Stomach (tissue), 9 donors: ENCODE results near the gene NPHP4. TPM values are rescaled to one million over a fixed set of nuclear protein-coding genes. Genes with fewer than 3 reads are reported as not detected.

Experiments
- DNase-seq, 2 donors: peaks; one replicate each; pipeline versions ENCODE4 v3.0.0 to v3.0.0-alpha.2; 2013 to 2019
- H3K27ac ChIP-seq, 5 donors: fragments of 200-600 bp in 4 of 5; sonication (generic) in 4 of 5; one replicate each; pipeline ENCODE4 v1.5.1; 2013 to 2019; ENCODE audit warnings: mild to moderate bottlenecking in 1 of 5, moderate library complexity in 1 of 5
- H3K27me3 ChIP-seq, 3 donors: fragments of 200-600 bp; sonication (generic); one replicate each; pipeline ENCODE4 v1.5.1; 2017 to 2019; ENCODE audit warnings: mixed run types in 1 of 3
- H3K36me3 ChIP-seq, 4 donors: fragments of 200-600 bp; sonication (generic); 1 replicate in 3 of 4; 2 replicates in 1 of 4; pipeline ENCODE4 v1.5.1; 2016 to 2019
- H3K4me1 ChIP-seq, 4 donors: fragments of 200-600 bp; sonication (generic); one replicate each; pipeline ENCODE4 v1.5.1; 2016 to 2019
- H3K4me3 ChIP-seq, 4 donors: fragments of 200-600 bp; sonication (generic) in 3 of 4; one replicate each; pipeline ENCODE4 v1.5.1; 2016 to 2019; ENCODE audit warnings: mild to moderate bottlenecking in 1 of 4
- H3K9me3 ChIP-seq, 4 donors: fragments of 200-600 bp; sonication (generic); one replicate each; pipeline ENCODE4 v1.5.1; 2016 to 2019
- CTCF ChIP-seq, 7 experiments: fragments of 450-650 bp in 4 of 7; fragments of 200-600 bp in 3 of 7; sonication (generic) in 3 of 7; IDR thresholded peaks; one replicate each; pipeline ENCODE4 v1.5.1; 2016 to 2019; ENCODE audit warnings: antibody characterized with exemption in 7 of 7, control low read depth in 2 of 7, mild to moderate bottlenecking in 1 of 7
- EP300 ChIP-seq: sonication (generic); formaldehyde crosslinking; IDR thresholded peaks from one replicate; pipeline ENCODE4 v1.6.1; 2017; ENCODE audit warnings: antibody characterized with exemption
- POLR2A ChIP-seq, 4 donors: fragments of 450-650 bp; IDR thresholded peaks; one replicate each; pipeline ENCODE4 v1.6.1; 2016; ENCODE audit warnings: antibody characterized with exemption in 4 of 4, control low read depth in 2 of 4, mild to moderate bottlenecking in 1 of 4, moderate library complexity in 1 of 4
- POLR2AphosphoS5 ChIP-seq, 3 donors: sonication (generic); formaldehyde crosslinking; IDR thresholded peaks; one replicate each; pipeline ENCODE4 v1.6.1; 2016; ENCODE audit warnings: antibody characterized with exemption in 3 of 3
- WGBS, 5 donors: extraction: QIAGEN DNeasy Blood & Tissue Kit in 3 of 5; methylation state at CpG; one replicate each; pipeline versions ENCODE4 v1.1.5 to v1.1.7; 2013 to 2018; 5-methylcytosine and 5-hydroxymethylcytosine counted together
- intact Hi-C: fragments of 100-400 bp; cut with DNase I; formaldehyde crosslinking; loops from one replicate; pipeline ENCODE4 v1.15.1; 2023; ENCODE audit warnings: low total_unique reads
- polyA plus RNA-seq, 3 donors: library from polyadenylated mRNA; stranded (reverse); fragments of 200-250 nt; gene quantifications; one replicate each; pipeline ENCODE4 v1.2.3, GENCODE V29; 2013
- total RNA-seq, 5 donors: library from RNA; depleted of rRNA; stranded (reverse); fragments of >200 nt; gene quantifications; one replicate each; pipeline versions ENCODE4 v1.1.0 to v1.2.3, GENCODE V29; 2014 to 2016
- donor health status: healthy with polysubstance abuse.
- donor health status: Bipolar disorder and iron deficiency.
- donor health status: healthy.

NPHP4 gene
- total and polyA plus RNA-seq, 8 donors, result 1.9 to 29.7 (median 7.3) TPM

GRCh38 chr1:5971471-5972197 is 20.6 kb downstream of the NPHP4 start:
- Histone ChIP-seq H3K27me3 (no peaks in the 10 kb centered on the region), H3K36me3 (peaks cover 6 to 44% (median 40%) of the 10 kb centered on the region in 4 donors), H3K4me1 (peaks cover 0 to 8% (median 4%) of the 10 kb centered on the region in 4 donors), H3K27ac (peak overlapping the region in 3 of 5 donors; percentile 38 to 50 (median 44)), H3K4me3 (no peak overlapping the region), H3K9me3 (no peaks in the 10 kb centered on the region)
- 69 to 76% (median 72%) methylated on average over 22 of the region's 22 CpGs for WGBS, 5 donors
- TF ChIP-seq EP300 (no peak), POLR2AphosphoS5 (IDR thresholded peaks at IDR 0.05) (no peak)
- no peak for DNase-seq
- intact Hi-C loops, result no loop called here

- WGBS, 5 donors, result 37 to 69% (median 49%) methylated on average over 13 of the region's 13 CpGs
- H3K4me3 ChIP-seq, result no peak overlapping the region
- H3K27me3 ChIP-seq, result no peaks in the 10 kb centered on the region
- peak in 1 of 2 donors; percentile 69 for DNase-seq
- intact Hi-C loops, result no loop called here
- no peak for TF ChIP-seq EP300
- TF ChIP-seq POLR2AphosphoS5 (IDR thresholded peaks at IDR 0.05), result no peak
- peak overlapping the region in 4 of 5 donors; percentile 25 to 50 (median 40) for H3K27ac ChIP-seq
- no peaks in the 10 kb centered on the region for H3K9me3 ChIP-seq
- H3K36me3 ChIP-seq, result peaks cover 7 to 44% (median 41%) of the 10 kb centered on the region in 4 donors
- H3K4me1 ChIP-seq, result peaks cover 0 to 8% (median 4%) of the 10 kb centered on the region in 4 donors
These were observed 21.5 kb downstream of the NPHP4 start for GRCh38 chr1:5970610-5971273.

GRCh38 chr1:5969168-5969567 is 23.1 kb downstream of the NPHP4 start:
- WGBS, 5 donors, result 93 to 97% (median 95%) methylated on average over 10 of the region's 10 CpGs
- Histone ChIP-seq H3K36me3 (peaks cover 7 to 49% (median 45%) of the 10 kb centered on the region in 4 donors), H3K27ac (no peak overlapping the region), H3K4me1 (peaks cover 0 to 8% (median 2%) of the 10 kb centered on the region in 4 donors), H3K4me3 (no peak overlapping the region), H3K9me3 (no peaks in the 10 kb centered on the region), H3K27me3 (no peaks in the 10 kb centered on the region)
- no peak for DNase-seq
- intact Hi-C loops, result no loop called here
- TF ChIP-seq CTCF (IDR thresholded peaks at IDR 0.05) (no peak), POLR2A (IDR thresholded peaks at IDR 0.05) (no peak), EP300 (no peak), POLR2AphosphoS5 (IDR thresholded peaks at IDR 0.05) (no peak)

GRCh38 chr1:5968161-5968736 is 24.0 kb downstream of the NPHP4 start:
- no peak for DNase-seq
- no peaks in the 10 kb centered on the region for H3K9me3 ChIP-seq
- no peak for TF ChIP-seq POLR2AphosphoS5 (IDR thresholded peaks at IDR 0.05)
- TF ChIP-seq CTCF (IDR thresholded peaks at IDR 0.05), result peak in 1 of 7 experiments; percentile 5
- H3K36me3 ChIP-seq, result peaks cover 7 to 46% (median 45%) of the 10 kb centered on the region in 4 donors
- H3K27ac ChIP-seq, result no peak overlapping the region
- peaks cover 0 to 8% (median 2%) of the 10 kb centered on the region in 4 donors for H3K4me1 ChIP-seq
- H3K27me3 ChIP-seq, result no peaks in the 10 kb centered on the region
- 94 to 96% (median 95%) methylated on average over 11 of the region's 11 CpGs for WGBS, 5 donors
- intact Hi-C loops, result no loop called here
- H3K4me3 ChIP-seq, result no peak overlapping the region

- Histone ChIP-seq H3K9me3 (no peaks in the 10 kb centered on the region), H3K27me3 (no peaks in the 10 kb centered on the region), H3K4me1 (peaks cover 0 to 8% (median 2%) of the 10 kb centered on the region in 4 donors), H3K4me3 (no peak overlapping the region), H3K27ac (no peak overlapping the region), H3K36me3 (peaks cover 7 to 53% (median 50%) of the 10 kb centered on the region in 4 donors)
- 86 to 95% (median 93%) methylated on average over 19 to 23 of the region's 23 CpGs for WGBS, 5 donors
- TF ChIP-seq POLR2A (IDR thresholded peaks at IDR 0.05), result no peak
- TF ChIP-seq CTCF (IDR thresholded peaks at IDR 0.05), result no peak
- no peak for TF ChIP-seq POLR2AphosphoS5 (IDR thresholded peaks at IDR 0.05)
- TF ChIP-seq EP300, result no peak
- intact Hi-C loops, result no loop called here
- DNase-seq, result no peak
These were observed 24.7 kb downstream of the NPHP4 start for GRCh38 chr1:5967351-5968160.
